AG09319 (cell line): Measurements from ENCODE around the gene IL12RB2.
"Not testable (repeated sequence)": the region's sequence is repeated elsewhere in the genome, so short reads cannot be mapped to it uniquely, and the experiment has no call there.

Experiments
- DNase-seq: peaks from one replicate; pipeline ENCODE4 v3.0.0-alpha.2; 2010; ENCODE audit warnings: low read depth; ENCODE audit errors: extremely low read depth
- CTCF ChIP-seq: IDR thresholded peaks from 2 replicates; pipeline ENCODE4 v1.5.1; 2011; ENCODE audit warnings: low read depth, mild to moderate bottlenecking, inconsistent platforms, low read length, moderate library complexity

Gene IL12RB2

GRCh38 chr1:67414574-67414973 lies 106.9 kb downstream of the IL12RB2 start:
- DNase-seq, result no peak
- no peak for TF ChIP-seq CTCF

- DNase-seq, result no peak
- no peak for TF ChIP-seq CTCF
Measured at GRCh38 chr1:67415041-67415440, 107.4 kb downstream of the IL12RB2 start.

- DNase-seq, result not testable (repeated sequence)
Measured at GRCh38 chr1:67417733-67418132, 110.1 kb downstream of the IL12RB2 start.

- no peak for TF ChIP-seq CTCF
- no peak for DNase-seq
Measured at GRCh38 chr1:67418839-67419586, 111.3 kb downstream of the IL12RB2 start.

GRCh38 chr1:67420835-67421492 lies 113.3 kb downstream of the IL12RB2 start:
- DNase-seq, result no peak
- TF ChIP-seq CTCF, result no peak

- no peak for DNase-seq
- no peak for TF ChIP-seq CTCF
Measured at GRCh38 chr1:67427465-67427864, 119.8 kb downstream of the IL12RB2 start.

- TF ChIP-seq CTCF, result no peak
- DNase-seq, result no peak
Measured at GRCh38 chr1:67427947-67428346, 120.3 kb downstream of the IL12RB2 start.
